ENCODE results near the gene CLTCL1.
"Not testable (repeated sequence)": the region's sequence is repeated elsewhere in the genome, so short reads cannot be mapped to it uniquely, and the experiment has no call there.

DNA sequence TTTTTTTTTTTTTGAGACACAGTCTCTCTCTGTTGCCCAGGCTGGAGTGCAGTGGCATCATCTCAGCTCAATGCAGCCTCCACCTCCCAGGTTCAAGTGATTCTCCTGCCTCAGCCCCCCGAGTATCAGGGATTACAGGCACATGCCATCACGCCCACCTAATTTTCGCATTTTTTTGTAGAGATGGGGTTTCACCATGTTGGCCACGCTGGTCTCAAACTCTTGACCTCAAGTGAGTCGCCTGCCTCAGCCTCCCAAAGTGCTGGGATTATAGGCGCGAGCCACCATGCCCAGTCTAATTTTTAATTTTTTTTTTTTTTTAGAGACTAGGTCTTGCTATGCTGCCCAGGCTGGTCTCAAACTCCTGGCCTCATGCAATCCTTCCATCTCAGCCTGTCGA, 35.2 kb downstream of the CLTCL1 start:
- TF ChIP-seq POLR2AphosphoS5 (IDR thresholded peaks at IDR 0.05): not testable (repeated sequence)
- TF ChIP-seq, protein P1, sequence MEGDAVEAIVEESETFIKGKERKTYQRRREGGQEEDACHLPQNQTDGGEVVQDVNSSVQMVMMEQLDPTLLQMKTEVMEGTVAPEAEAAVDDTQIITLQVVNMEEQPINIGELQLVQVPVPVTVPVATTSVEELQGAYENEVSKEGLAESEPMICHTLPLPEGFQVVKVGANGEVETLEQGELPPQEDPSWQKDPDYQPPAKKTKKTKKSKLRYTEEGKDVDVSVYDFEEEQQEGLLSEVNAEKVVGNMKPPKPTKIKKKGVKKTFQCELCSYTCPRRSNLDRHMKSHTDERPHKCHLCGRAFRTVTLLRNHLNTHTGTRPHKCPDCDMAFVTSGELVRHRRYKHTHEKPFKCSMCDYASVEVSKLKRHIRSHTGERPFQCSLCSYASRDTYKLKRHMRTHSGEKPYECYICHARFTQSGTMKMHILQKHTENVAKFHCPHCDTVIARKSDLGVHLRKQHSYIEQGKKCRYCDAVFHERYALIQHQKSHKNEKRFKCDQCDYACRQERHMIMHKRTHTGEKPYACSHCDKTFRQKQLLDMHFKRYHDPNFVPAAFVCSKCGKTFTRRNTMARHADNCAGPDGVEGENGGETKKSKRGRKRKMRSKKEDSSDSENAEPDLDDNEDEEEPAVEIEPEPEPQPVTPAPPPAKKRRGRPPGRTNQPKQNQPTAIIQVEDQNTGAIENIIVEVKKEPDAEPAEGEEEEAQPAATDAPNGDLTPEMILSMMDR (IDR thresholded peaks at IDR 0.05 in 8 of 11, conservative IDR thresholded peaks at IDR 0.05 in 3 of 11): not testable (repeated sequence)
